Right renal pelvis (tissue), 4 donors: ENCODE measurements around the gene AIFM3. TPM values are rescaled to one million over a fixed set of nuclear protein-coding genes. Genes with fewer than 3 reads are reported as not detected.
"Not testable (repeated sequence)": the region's sequence is repeated elsewhere in the genome, so short reads cannot be mapped to it uniquely, and the experiment has no call there.

Experiments
- DNase-seq, 4 donors: peaks; one replicate each; pipeline ENCODE4 v3.0.0-alpha.2; 2013; ENCODE audit warnings: low read depth in 4 of 4, low spot score in 3 of 4, missing footprints in 1 of 4
- polyA plus RNA-seq, 4 donors: library from polyadenylated mRNA; unstranded; fragments of 120-200 nt; gene quantifications; one replicate each; pipeline ENCODE4 v1.2.1, GENCODE V29; 2013; ENCODE audit not compliant: insufficient read length in 4 of 4

Gene AIFM3, protein sequence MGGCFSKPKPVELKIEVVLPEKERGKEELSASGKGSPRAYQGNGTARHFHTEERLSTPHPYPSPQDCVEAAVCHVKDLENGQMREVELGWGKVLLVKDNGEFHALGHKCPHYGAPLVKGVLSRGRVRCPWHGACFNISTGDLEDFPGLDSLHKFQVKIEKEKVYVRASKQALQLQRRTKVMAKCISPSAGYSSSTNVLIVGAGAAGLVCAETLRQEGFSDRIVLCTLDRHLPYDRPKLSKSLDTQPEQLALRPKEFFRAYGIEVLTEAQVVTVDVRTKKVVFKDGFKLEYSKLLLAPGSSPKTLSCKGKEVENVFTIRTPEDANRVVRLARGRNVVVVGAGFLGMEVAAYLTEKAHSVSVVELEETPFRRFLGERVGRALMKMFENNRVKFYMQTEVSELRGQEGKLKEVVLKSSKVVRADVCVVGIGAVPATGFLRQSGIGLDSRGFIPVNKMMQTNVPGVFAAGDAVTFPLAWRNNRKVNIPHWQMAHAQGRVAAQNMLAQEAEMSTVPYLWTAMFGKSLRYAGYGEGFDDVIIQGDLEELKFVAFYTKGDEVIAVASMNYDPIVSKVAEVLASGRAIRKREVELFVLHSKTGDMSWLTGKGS
- polyA plus RNA-seq, result 1 to 10 TPM in 3 of 4 donors, under 1 TPM in 1; 0.93 to 1.3 (median 1.1) TPM

- DNase-seq, result no peak
These were observed at the start of gene AIFM3 for GRCh38 chr22:20966883-20967696. TSS of gene AIFM3 (plus strand) at chr22:20967255. CDS start at chr22:20967945, 690 bp downstream.

GRCh38 chr22:20918663-20919218 lies 48.3 kb upstream of the AIFM3 start:
- no peak for DNase-seq

DNA sequence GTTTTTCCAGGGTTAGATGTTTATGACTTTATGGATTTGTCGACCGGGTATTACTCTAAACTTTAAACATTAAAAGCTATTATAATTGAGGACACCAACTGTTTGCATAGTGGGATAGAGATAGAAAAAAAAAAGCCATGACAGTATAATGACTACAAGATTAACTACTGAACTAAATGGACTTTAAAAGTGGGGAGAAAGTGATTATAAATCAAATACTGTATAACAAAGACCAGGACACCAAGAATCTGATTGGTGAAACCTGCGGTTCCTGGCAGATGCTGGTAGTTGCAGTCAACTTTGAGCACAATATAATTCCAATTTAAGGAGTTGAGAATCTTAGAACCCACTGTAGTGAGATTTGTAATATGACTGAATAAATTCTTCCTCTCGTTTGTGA lies 47.3 kb upstream of the AIFM3 start:
- no peak for DNase-seq

GRCh38 chr22:20920881-20921203 lies 46.2 kb upstream of the AIFM3 start:
- no peak for DNase-seq

DNA sequence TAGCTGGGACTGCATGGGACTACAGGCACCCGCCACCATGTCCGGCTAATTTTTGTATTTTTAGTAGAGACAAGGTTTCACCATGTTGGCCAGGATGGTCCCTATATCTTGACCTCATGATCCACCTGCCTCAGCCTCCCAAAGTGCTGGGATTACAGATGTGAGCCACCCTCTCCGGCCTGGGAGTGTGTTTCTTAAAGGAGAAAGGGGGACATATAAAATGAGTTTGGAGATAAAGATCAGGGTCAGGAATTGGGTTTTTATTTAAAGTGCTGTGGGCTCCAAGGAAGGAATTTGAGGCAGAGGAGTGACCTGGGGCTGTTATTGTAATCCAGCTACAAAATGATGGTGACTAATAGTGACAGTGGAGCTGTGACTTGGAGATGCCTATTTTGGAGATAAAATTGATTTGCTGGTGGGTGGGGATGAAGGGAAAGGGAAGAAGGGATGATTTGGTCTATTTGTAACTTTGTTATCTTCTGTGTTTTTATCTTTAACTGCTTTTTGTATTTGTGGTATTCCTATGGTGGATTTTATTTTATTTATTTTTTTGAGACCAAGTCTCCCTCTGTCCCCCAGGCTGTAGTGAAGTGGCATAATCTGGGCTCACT lies 44.8 kb upstream of the AIFM3 start:
- DNase-seq, result no peak

- no peak for DNase-seq
These were observed 40.8 kb upstream of the AIFM3 start for GRCh38 chr22:20926243-20926642.

DNA sequence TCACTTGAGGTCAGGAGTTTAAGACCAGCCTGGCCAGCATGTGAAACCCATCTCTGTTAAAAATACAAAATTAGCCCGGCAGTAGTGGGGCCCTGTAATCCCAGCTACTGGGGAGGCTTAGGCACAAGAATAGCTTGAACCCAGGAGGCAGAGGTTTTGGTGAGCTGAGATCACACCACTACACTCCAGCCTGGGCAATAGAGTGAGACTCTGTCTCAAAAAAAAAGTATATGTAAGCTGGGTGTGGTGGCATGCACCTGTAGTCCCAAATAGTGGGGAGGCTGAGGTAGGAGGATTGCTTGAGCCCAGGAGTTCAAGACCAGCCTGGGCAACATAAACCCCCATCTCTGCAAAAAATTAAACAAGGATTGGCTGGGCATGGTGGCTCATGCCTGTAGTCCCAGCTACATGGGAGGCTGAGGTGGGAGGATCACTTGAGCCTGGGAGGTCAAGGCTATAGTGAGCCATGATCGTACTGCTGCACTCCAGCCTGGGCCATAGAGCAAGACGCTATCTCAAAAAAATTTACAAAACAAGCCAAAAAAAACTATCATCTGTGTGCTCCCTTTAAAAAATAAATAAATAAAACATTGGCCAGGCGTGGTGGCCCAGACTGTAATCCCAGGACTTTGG lies 39.0 kb upstream of the AIFM3 start:
- DNase-seq, result no peak

DNA sequence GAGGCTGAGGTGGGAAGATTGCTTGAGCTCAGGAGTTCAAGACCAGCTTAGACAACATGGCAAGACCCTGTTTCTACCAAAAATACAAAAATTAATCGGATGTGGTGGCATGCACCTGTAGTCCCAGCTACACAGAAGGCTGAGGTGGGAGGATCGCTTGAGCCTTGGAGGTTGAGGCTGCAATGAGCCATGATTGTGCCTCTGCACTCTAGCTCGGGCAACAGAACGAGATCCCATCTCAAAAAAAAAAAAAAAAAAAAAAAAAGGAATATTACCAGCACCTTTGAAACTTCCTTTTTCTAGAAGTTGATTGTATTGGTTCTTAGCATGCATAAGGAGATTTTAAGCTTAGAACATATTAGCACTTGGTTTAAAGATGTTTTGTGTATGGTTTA lies 38.5 kb upstream of the AIFM3 start:
- DNase-seq, result no peak

DNA sequence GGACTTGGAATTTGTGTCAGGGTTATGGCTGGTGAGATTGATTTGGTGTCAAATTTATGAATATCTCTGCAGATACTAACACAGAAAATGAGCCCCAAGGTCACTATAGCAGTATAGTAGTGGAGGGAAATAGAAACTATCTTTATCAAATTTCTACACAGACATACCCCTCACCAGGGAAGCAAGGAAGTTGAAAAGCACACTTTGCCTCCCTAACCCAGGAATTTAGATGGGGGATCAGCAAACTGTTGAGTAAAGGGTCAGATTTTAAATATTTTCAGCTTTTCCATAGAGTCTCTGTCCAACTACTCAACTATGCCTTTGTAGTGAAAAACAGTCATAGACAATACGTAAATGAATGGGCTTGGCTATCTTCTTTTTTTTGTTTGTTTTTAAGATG lies 37.1 kb upstream of the AIFM3 start:
- DNase-seq, result no peak

GRCh38 chr22:20930435-20930834 lies 36.6 kb upstream of the AIFM3 start:
- DNase-seq, result not testable (repeated sequence)

DNA sequence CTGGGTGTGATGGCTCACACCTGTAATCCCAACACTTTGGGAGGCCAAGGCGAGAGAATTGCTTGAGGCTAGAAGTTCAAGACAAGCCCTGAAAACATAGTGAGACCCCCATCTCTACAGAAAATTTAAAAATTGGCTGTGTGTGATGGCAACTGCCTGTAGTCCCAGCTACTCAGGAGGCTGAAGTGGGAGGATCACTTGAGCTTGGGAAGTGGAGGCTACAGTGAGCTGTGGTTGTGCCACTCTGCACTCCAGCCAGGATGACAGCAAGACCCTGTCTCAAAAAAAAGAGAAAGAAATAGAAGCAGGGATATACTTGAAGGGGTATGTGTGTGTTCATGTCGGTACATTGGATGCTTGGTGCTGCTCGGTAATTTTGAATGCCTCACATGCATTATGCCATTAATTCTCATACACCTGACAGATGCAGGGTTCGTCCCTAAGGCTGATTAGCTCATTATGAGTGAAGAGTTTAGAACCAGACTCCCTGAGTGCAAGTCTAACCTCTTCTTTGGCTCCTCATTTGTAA lies 35.9 kb upstream of the AIFM3 start:
- no peak for DNase-seq

- DNase-seq, result no peak
These were observed 33.1 kb upstream of the AIFM3 start for GRCh38 chr22:20933910-20934309.

DNA sequence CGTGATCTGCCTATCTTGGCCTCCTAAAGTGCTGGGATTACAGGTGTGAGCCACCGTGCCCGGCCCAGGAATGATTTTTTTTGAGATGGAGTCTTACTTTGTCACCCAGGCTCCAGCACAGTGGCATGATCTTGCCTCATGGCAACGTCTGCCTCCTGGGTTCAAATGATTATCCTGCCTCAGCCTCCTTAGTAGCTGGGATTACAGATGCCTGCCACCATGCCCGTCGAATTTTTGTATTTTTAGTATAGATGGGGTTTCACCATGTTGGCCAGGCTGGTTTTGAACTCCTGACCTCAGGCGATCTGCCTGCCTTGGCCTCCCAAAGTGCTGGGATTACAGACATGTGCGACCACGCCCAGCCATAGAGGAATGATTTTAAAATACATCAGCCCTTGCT lies 32.0 kb upstream of the AIFM3 start:
- not testable (repeated sequence) for DNase-seq

DNA sequence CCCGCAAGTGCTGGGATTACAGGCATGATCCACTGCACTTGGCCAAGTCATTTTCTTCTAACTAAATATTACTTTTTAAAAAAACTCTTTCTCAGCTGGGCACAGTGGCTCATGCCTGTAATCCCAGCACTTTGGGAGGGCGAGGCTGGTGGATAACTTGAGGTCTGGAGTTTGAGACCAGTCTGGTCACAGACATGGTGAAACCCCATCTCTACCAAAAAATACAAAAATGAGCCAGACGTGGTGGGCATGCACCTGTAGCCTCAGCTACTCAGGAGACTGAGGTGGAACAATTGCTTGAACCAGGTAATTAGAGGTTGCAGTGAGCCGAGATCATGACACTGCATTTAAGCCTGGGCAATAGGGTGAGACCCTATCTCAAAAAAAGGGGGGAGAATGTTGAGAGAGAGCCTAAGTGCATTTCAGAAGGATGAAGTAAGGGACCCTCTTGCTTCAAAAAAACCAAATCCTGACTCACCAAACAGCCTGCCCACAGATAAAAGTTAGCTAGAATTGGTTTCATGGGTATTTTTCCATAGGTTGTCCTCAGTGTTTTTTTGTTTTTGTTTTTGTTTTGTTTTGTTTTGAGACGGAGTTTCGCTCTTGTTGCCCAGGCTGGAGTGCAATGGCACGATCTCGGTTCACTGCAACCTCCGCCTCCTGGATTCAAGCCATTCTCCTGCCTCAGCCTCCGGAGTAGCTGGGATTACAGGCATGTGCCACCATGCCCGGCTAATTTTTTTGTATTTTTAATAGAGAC lies 31.1 kb upstream of the AIFM3 start:
- not testable (repeated sequence) for DNase-seq

DNA sequence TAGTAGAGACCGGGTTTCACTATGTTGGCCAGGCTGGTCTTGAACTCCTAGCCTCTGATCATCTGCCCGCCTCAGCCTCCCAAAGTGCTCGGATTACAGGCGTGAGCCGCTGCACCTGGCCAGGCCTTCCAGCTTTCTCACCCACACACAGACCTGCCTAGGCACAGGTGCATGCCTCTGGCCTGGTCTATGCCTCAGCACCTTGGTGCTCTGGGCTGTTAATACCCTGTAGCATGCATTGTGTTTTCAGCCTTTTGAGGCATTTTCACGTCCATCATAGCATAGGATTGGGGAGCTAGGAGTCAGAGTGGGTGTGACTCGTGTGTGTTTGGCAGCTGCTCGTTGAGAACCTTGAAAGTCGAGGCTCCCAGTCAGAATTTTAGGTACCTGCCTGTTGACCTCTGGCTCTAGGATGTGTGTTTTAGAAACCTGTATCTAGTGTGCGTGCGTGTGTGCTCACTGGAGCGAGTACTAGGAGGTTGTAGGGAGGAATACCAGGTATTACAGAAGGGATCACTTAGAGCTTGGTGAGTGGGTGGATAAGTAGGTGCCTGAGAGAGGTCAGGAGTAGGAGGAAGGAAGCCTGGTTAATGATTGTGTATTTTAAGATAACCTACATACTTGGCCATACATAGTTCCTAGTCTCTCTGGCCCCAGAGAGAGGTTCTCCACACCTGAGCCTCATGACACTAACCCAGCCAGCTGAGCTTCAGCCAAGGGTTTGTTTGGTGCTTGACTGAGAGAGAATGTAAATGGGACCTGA lies 29.8 kb upstream of the AIFM3 start:
- no peak for DNase-seq

GRCh38 chr22:20937794-20938671 lies 29.0 kb upstream of the AIFM3 start:
- DNase-seq, result no peak

DNA sequence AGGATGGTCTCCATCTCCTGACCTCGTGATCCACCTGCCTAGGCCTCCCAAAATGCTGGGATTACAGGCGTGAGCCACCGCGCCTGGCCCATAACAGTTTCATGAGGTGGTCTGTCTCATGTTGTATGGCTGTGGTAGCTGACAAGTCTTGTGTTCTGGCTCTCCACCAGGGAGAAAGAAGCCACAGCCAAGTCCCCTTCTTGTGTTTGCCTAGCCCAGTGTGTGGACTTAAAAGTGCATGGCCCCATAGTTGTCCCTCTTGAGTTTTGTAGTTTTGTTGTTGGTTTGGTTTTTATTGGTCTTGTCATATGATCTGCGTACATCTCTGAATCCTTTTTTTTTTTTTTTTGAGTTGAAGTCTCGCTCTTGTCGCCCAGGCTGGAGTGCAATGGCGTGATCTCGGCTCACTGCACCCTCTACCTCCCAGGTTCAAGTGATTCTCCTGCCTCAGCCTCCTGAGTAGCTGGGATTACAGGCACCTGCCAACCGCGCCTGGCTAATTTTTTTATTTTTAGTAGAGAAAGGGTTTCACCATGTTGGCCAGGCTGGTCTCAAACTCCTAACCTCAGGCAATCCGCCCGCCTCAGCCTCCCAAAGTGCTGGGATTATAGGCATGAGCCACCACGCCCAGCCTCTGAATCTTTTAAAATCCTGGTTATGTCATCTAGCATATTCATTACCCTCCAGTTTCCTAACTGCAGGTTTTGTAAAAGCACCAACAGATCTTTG lies 27.4 kb upstream of the AIFM3 start:
- DNase-seq, result not testable (repeated sequence)
